ENCODE measurements around the gene CSNK1A1L. TPM values are rescaled to one million over a fixed set of nuclear protein-coding genes. Genes with fewer than 3 reads are reported as not detected.

Gene CSNK1A1L
- total RNA-seq, 1 experiment from 2014 or later: not detected

GRCh38 chr13:37134411-37135041 lies 29.1 kb upstream of the CSNK1A1L start:
- Histone ChIP-seq H3K36me3 (ENCODE audit: control insufficient read depth, insufficient read depth, low read length) (no peaks in the 10 kb centered on the region), H3K4me3 (ENCODE audit: low read depth, low read length) (no peak overlapping the region), H3K9me3 (no peaks in the 10 kb centered on the region), H3K4me1 (peaks cover 9% of the 10 kb centered on the region; the same call in 1 of the 2 replicates), H3K27me3 (replicated peaks; ENCODE audit: control insufficient read depth, insufficient read depth, low read length) (no peaks in the 10 kb centered on the region)
- peak in 1 of 2 experiments; percentile 6 for DNase-seq
- H3K9me3 Mint-ChIP-seq (ENCODE audit: unreplicated experiment): no peaks in the 10 kb centered on the region
- BruUV-seq (replicated peaks): no TSS peak
- H3K27ac Mint-ChIP-seq (ENCODE audit: unreplicated experiment): no peak overlapping the region
- peaks cover 16% of the 10 kb centered on the region for H3K4me1 Mint-ChIP-seq (ENCODE audit: low read depth, unreplicated experiment)
- ChIA-PET CTCF (no interaction called here), POLR2A (no interaction called here)
- no peak for TF ChIP-seq CTCF (IDR thresholded peaks at IDR 0.05; ENCODE audit: insufficient read depth in 1 of 2, low read depth in 1 of 2, low read length in 1 of 2, severe bottlenecking in 1 of 2, unreplicated experiment in 1 of 2)
- H3K4me3 Mint-ChIP-seq (ENCODE audit: unreplicated experiment): no peak overlapping the region
- intact Hi-C loops (cut with micrococcal nuclease; ENCODE audit: unreplicated experiment): no loop called here
- H3K36me3 Mint-ChIP-seq (ENCODE audit: insufficient read depth, unreplicated experiment): no peaks in the 10 kb centered on the region
- no peaks in the 10 kb centered on the region for H3K27me3 Mint-ChIP-seq (ENCODE audit: insufficient read depth, unreplicated experiment)

GRCh38 chr13:37132211-37132610 lies 26.7 kb upstream of the CSNK1A1L start:
- intact Hi-C loops (cut with micrococcal nuclease; ENCODE audit: unreplicated experiment): no loop called here
- no peaks in the 10 kb centered on the region for H3K9me3 Mint-ChIP-seq (ENCODE audit: unreplicated experiment)
- H3K4me1 Mint-ChIP-seq (ENCODE audit: low read depth, unreplicated experiment): peaks cover 16% of the 10 kb centered on the region
- no TSS peak for BruUV-seq (replicated peaks)
- no peak for TF ChIP-seq CTCF (IDR thresholded peaks at IDR 0.05; ENCODE audit: insufficient read depth in 1 of 2, low read depth in 1 of 2, low read length in 1 of 2, severe bottlenecking in 1 of 2, unreplicated experiment in 1 of 2)
- Histone ChIP-seq H3K4me1 (peaks cover 9% of the 10 kb centered on the region; the same call in 1 of the 2 replicates), H3K27me3 (replicated peaks; ENCODE audit: control insufficient read depth, insufficient read depth, low read length) (no peaks in the 10 kb centered on the region), H3K4me3 (ENCODE audit: low read depth, low read length) (no peak overlapping the region), H3K36me3 (ENCODE audit: control insufficient read depth, insufficient read depth, low read length) (no peaks in the 10 kb centered on the region), H3K9me3 (no peaks in the 10 kb centered on the region)
- ChIA-PET POLR2A (no interaction called here), CTCF (no interaction called here)
- H3K4me3 Mint-ChIP-seq (ENCODE audit: unreplicated experiment): no peak overlapping the region
- peaks cover 6% of the 10 kb centered on the region for H3K27me3 Mint-ChIP-seq (ENCODE audit: insufficient read depth, unreplicated experiment)
- H3K27ac Mint-ChIP-seq (ENCODE audit: unreplicated experiment): no peak overlapping the region
- no peak for DNase-seq
- H3K36me3 Mint-ChIP-seq (ENCODE audit: insufficient read depth, unreplicated experiment): no peaks in the 10 kb centered on the region

GRCh38 chr13:37131092-37131491 lies 25.6 kb upstream of the CSNK1A1L start:
- H3K9me3 Mint-ChIP-seq (ENCODE audit: unreplicated experiment): no peaks in the 10 kb centered on the region
- TF ChIP-seq CTCF (IDR thresholded peaks at IDR 0.05; ENCODE audit: insufficient read depth in 1 of 2, low read depth in 1 of 2, low read length in 1 of 2, severe bottlenecking in 1 of 2, unreplicated experiment in 1 of 2): no peak
- peaks cover 9% of the 10 kb centered on the region; the same call in 1 of the 2 replicates for H3K4me1 ChIP-seq
- no peak overlapping the region for H3K27ac Mint-ChIP-seq (ENCODE audit: unreplicated experiment)
- no TSS peak for BruUV-seq (replicated peaks)
- no peak overlapping the region for H3K4me3 ChIP-seq (ENCODE audit: low read depth, low read length)
- no peaks in the 10 kb centered on the region for H3K36me3 Mint-ChIP-seq (ENCODE audit: insufficient read depth, unreplicated experiment)
- POLR2A ChIA-PET: no interaction called here
- CTCF ChIA-PET: no interaction called here
- H3K27me3 ChIP-seq (replicated peaks; ENCODE audit: control insufficient read depth, insufficient read depth, low read length): no peaks in the 10 kb centered on the region
- H3K4me1 Mint-ChIP-seq (ENCODE audit: low read depth, unreplicated experiment): peaks cover 16% of the 10 kb centered on the region
- no peaks in the 10 kb centered on the region for H3K9me3 ChIP-seq
- no peak for DNase-seq
- no peaks in the 10 kb centered on the region for H3K36me3 ChIP-seq (ENCODE audit: control insufficient read depth, insufficient read depth, low read length)
- peaks cover 14% of the 10 kb centered on the region for H3K27me3 Mint-ChIP-seq (ENCODE audit: insufficient read depth, unreplicated experiment)
- intact Hi-C loops (cut with micrococcal nuclease; ENCODE audit: unreplicated experiment): no loop called here
- H3K4me3 Mint-ChIP-seq (ENCODE audit: unreplicated experiment): no peak overlapping the region

Measured in Caco-2 (cell line).